Stimulated activated CD8-positive, alpha-beta memory T cell treated with anti-CD3 and anti-CD28 coated beads, Interleukin-15, amount 100 ng/mL, for 48 hours (primary cell): ENCODE data around the gene MAGEB4.

ENCODE experiments used
- DNase-seq, 2 donors: peaks; one replicate each; pipeline ENCODE4 v3.0.0-alpha.2; 2020; ENCODE audit warnings: low read depth in 2 of 2

The MAGEB4 gene

GRCh38 chrX:30283456-30284200, 41.8 kb downstream of the MAGEB4 start:
- DNase-seq, result no peak
